HepG2 (cell line): Measurements from ENCODE around the gene MPG. TPM values are rescaled to one million over a fixed set of nuclear protein-coding genes. Genes with fewer than 3 reads are reported as not detected.

Experiments
- AFF4 ChIP-seq: sonication (generic); formaldehyde crosslinking; IDR thresholded peaks from 2 replicates; pipeline ENCODE4 v1.4.0; 2020; ENCODE audit warnings: missing genetic modification reagents
- FOSL2 ChIP-seq: sonication (generic); formaldehyde crosslinking; IDR thresholded peaks from 2 replicates; pipeline ENCODE4 v1.4.0; 2020; ENCODE audit warnings: missing genetic modification reagents
- HNF1B ChIP-seq: sonication (generic); formaldehyde crosslinking; IDR thresholded peaks from 2 replicates; pipeline ENCODE4 v1.5.1; 2020; ENCODE audit warnings: mild to moderate bottlenecking, moderate library complexity, missing genetic modification reagents
- HNRNPL ChIP-seq: fragments of 200-400 bp; formaldehyde crosslinking; IDR thresholded peaks from 2 replicates; pipeline ENCODE4 v1.6.1; 2017; ENCODE audit warnings: mild to moderate bottlenecking, low read depth, low read length
- LCORL ChIP-seq, 2 experiments: fragments of 450-650 bp in 1 of 2; sonication (generic) in 1 of 2; formaldehyde crosslinking in 1 of 2; IDR thresholded peaks; 2 replicates each; pipeline versions ENCODE4 v1.5.0 to v1.6.1; 2017 to 2020; ENCODE audit warnings: antibody characterized with exemption in 1 of 2, missing genetic modification reagents in 1 of 2
- MIER2 ChIP-seq: IDR thresholded peaks from 2 replicates; pipeline ENCODE4 v1.6.1; 2016; ENCODE audit warnings: missing biosample characterization, missing genetic modification reagents
- MIER3 ChIP-seq: IDR thresholded peaks from 2 replicates; pipeline ENCODE4 v1.6.1; 2016; ENCODE audit warnings: missing compliant biosample characterization, borderline replicate concordance
- MXI1 ChIP-seq: IDR thresholded peaks from 3 replicates; pipeline ENCODE4 v1.6.1; 2012; ENCODE audit warnings: low read depth, low read length, inconsistent platforms, borderline replicate concordance
- MYC ChIP-seq: sonication (generic); formaldehyde crosslinking; IDR thresholded peaks from 2 replicates; pipeline ENCODE4 v1.9.0; 2021; ENCODE audit warnings: missing genetic modification reagents, borderline replicate concordance
- NFKBIZ ChIP-seq: IDR thresholded peaks from 2 replicates; pipeline ENCODE4 v1.6.1; 2018; ENCODE audit warnings: missing genetic modification reagents, missing compliant biosample characterization
- PLRG1 ChIP-seq: fragments of 450-650 bp; conservative IDR thresholded peaks from 2 replicates; pipeline ENCODE4 v1.6.1; 2016
- RBM22 ChIP-seq: fragments of 200-400 bp; formaldehyde crosslinking; optimal IDR thresholded peaks from 2 replicates; pipeline ENCODE3; 2017; ENCODE audit warnings: mild to moderate bottlenecking, low read length, moderate library complexity
- SPEN ChIP-seq: sonication (generic); formaldehyde crosslinking; IDR thresholded peaks from 2 replicates; pipeline ENCODE4 v1.5.1; 2020; ENCODE audit warnings: low read depth, mild to moderate bottlenecking, missing genetic modification reagents
- THAP11 ChIP-seq: IDR thresholded peaks from 2 replicates; pipeline ENCODE4 v1.6.1; 2016; ENCODE audit warnings: missing biosample characterization, missing genetic modification reagents
- THAP9 ChIP-seq: sonication (generic); formaldehyde crosslinking; IDR thresholded peaks from 2 replicates; pipeline ENCODE4; 2020; ENCODE audit warnings: missing genetic modification reagents, mild to moderate bottlenecking, borderline replicate concordance
- ZBTB34 ChIP-seq: sonication (generic); formaldehyde crosslinking; IDR thresholded peaks from 2 replicates; pipeline ENCODE4 v1.8.0; 2022; ENCODE audit warnings: mild to moderate bottlenecking, missing genetic modification reagents
- ZNF207 ChIP-seq: fragments of 450-650 bp; IDR thresholded peaks from 2 replicates; pipeline ENCODE4 v1.6.1; 2016; ENCODE audit warnings: antibody characterized with exemption, borderline replicate concordance
- ZNF746 ChIP-seq: sonication (generic); formaldehyde crosslinking; IDR thresholded peaks from 2 replicates; pipeline ENCODE4 v1.8.0; 2022; ENCODE audit warnings: mild to moderate bottlenecking, missing genetic modification reagents
- ZNF792 ChIP-seq: IDR thresholded peaks from 2 replicates; pipeline ENCODE4 v1.6.1; 2016
- ZSCAN31 ChIP-seq: sonication (generic); formaldehyde crosslinking; IDR thresholded peaks from 2 replicates; pipeline ENCODE4 v1.5.0; 2020; ENCODE audit warnings: low read depth, mild to moderate bottlenecking, missing genetic modification reagents
- polyA plus RNA-seq, 8 experiments: library from polyadenylated mRNA; depleted of rRNA in 3 of 8; stranded (reverse) in 7 of 8; unstranded in 1 of 8; fragments of >200 nt; fragmentation: Illumina TruSeq in 4 of 8; extraction: Trizol in 4 of 8; gene quantifications; 2 replicates each; pipeline versions ENCODE4 v1.2.1 to v1.2.3, GENCODE V29; 2011 to 2016; ENCODE audit warnings: low read depth in 4 of 8, missing spikeins in 1 of 8, mixed read lengths in 1 of 8; ENCODE audit not compliant: insufficient read depth in 1 of 8
- total RNA-seq, 5 experiments: library from RNA; depleted of rRNA; stranded (reverse); fragments of >200 nt; fragmentation: Illumina TruSeq; extraction: Trizol; gene quantifications; 2 replicates each; pipeline ENCODE4 v1.2.3, GENCODE V29; 2016; ENCODE audit warnings: low read depth in 1 of 5

The MPG gene
- total and polyA plus RNA-seq, 2 of the 13 experiments (the other 11 are each of a cell fraction or from before 2014, with no cell fraction given) = 59.1 to 62.5 TPM

- TF ChIP-seq HNF1B (CRISPR knock-in tag) (peak; percentile 42; the same call in 1 of the 2 replicates), ZNF792 (CRISPR knock-in tag) (0 out of 2 replicates have a peak, but pooled peaks have one; percentile 33), THAP9 (CRISPR knock-in tag) (0 out of 2 replicates have a peak, but pooled peaks have one; percentile 22), NFKBIZ (CRISPR knock-in tag) (no peak), ZBTB34 (peak; percentile 76; the same call in 1 of the 2 replicates), ZSCAN31 (CRISPR knock-in tag) (peak; percentile 82; the same call in 1 of the 2 replicates), PLRG1 (no peak), ZNF207 (no peak), HNRNPL (peak; percentile 96), LCORL (IDR thresholded peaks at IDR 0.05) (no peak), LCORL (CRISPR knock-in tag; IDR thresholded peaks at IDR 0.05) (peak; percentile 57; the same call in 1 of the 2 replicates), MIER2 (0 out of 2 replicates have a peak, but pooled peaks have one; percentile 42), MIER3 (CRISPR knock-in tag) (0 out of 2 replicates have a peak, but pooled peaks have one; percentile 20), ZNF746 (CRISPR knock-in tag) (no peak), MYC (CRISPR knock-in tag) (peak; percentile 32; the same call in 1 of the 2 replicates), AFF4 (CRISPR knock-in tag) (no peak), MXI1 (peak; percentile 24; the same call in 1 of the 3 replicates), SPEN (CRISPR knock-in tag) (peak; percentile 37; the same call in 1 of the 2 replicates), THAP11 (0 out of 2 replicates have a peak, but pooled peaks have one; percentile 23), FOSL2 (peak; percentile 42; the same call in 1 of the 2 replicates), RBM22 (no peak)
These were observed 12.3 kb upstream of the MPG start (continued) for GRCh38 chr16:65745-66144.
